Stomach (tissue), 4 donors: ENCODE data around the gene SMURF1.

Experiments used
- POLR2A ChIP-seq, 4 donors: fragments of 450-650 bp; IDR thresholded peaks; one replicate each; pipeline ENCODE4 v1.6.1; 2016; ENCODE audit warnings: antibody characterized with exemption in 4 of 4, control low read depth in 2 of 4, mild to moderate bottlenecking in 1 of 4, moderate library complexity in 1 of 4
- POLR2AphosphoS5 ChIP-seq, 3 donors: sonication (generic); formaldehyde crosslinking; IDR thresholded peaks; one replicate each; pipeline ENCODE4 v1.6.1; 2016; ENCODE audit warnings: antibody characterized with exemption in 3 of 3
- TF ChIP-seq, protein P1 (sequence below), 7 experiments: fragments of 450-650 bp in 4 of 7; fragments of 200-600 bp in 3 of 7; sonication (generic) in 3 of 7; IDR thresholded peaks; one replicate each; pipeline ENCODE4 v1.5.1; 2016 to 2019; ENCODE audit warnings: antibody characterized with exemption in 7 of 7, control low read depth in 2 of 7, mild to moderate bottlenecking in 1 of 7

DNA sequence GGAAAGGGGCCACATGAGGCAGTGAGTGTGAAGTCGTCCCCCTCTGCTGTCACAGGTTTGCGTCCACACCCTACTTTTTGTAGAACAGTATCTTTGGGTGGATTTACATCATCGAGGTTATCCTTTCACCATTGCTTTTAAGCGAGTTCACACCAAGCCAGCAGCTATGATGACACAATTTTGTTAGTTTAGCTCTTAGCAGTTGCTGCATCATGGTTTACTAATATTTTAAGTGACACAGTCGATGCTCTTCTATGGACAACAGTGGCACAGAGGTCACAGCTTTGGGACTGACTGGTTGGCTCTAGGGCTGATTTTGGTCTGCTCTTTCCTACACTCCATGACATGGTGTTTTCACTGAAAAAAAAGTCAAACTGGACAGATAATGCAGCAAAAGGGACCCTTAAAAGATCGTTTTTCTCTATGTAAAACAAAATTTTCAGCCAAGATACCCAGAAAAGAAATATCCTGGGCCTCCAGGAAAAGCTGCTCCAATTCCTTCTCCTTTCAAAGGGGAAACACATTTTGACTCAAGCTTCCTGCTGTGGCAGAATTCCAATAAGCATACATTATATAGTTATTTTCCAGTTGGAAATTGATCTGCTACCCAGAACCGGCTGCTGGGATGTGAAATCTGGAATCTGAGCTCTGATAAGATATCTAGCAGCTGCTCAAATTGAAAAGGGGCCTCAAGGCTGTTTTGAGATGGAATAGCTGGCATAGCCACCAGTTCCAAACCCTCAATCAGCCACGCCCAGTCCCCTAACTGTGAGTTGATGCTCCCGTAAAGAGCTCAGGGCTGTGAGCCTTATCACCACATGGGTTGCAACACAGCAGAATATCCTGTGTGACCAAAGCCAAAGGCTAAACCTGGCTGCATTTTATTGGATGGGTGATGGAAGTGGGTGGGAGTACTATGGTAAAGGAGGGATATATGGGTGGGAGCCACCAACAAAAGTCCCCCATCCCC is 114.2 kb downstream of the SMURF1 start:
- TF ChIP-seq POLR2AphosphoS5 (IDR thresholded peaks at IDR 0.05): no peak
- no peak for TF ChIP-seq POLR2A (IDR thresholded peaks at IDR 0.05)
- TF ChIP-seq, protein P1, sequence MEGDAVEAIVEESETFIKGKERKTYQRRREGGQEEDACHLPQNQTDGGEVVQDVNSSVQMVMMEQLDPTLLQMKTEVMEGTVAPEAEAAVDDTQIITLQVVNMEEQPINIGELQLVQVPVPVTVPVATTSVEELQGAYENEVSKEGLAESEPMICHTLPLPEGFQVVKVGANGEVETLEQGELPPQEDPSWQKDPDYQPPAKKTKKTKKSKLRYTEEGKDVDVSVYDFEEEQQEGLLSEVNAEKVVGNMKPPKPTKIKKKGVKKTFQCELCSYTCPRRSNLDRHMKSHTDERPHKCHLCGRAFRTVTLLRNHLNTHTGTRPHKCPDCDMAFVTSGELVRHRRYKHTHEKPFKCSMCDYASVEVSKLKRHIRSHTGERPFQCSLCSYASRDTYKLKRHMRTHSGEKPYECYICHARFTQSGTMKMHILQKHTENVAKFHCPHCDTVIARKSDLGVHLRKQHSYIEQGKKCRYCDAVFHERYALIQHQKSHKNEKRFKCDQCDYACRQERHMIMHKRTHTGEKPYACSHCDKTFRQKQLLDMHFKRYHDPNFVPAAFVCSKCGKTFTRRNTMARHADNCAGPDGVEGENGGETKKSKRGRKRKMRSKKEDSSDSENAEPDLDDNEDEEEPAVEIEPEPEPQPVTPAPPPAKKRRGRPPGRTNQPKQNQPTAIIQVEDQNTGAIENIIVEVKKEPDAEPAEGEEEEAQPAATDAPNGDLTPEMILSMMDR (IDR thresholded peaks at IDR 0.05): no peak
